Psoas muscle (tissue), 8 donors: ENCODE results near the gene FAM236A. TPM values are rescaled to one million over a fixed set of nuclear protein-coding genes. Genes with fewer than 3 reads are reported as not detected.
A peak's percentile ranks its signal among the peaks of the same experiment; 100 is the strongest.
"Not testable (repeated sequence)": the region's sequence is repeated elsewhere in the genome, so short reads cannot be mapped to it uniquely, and the experiment has no call there.

Source experiments
- ATAC-seq, 4 donors: fragments of 200-7000 bp; cut with Tn5 transposase; one replicate each; pipeline ENCODE4 v1.9.1; 2020; ENCODE audit warnings: moderate library complexity in 3 of 4, mild to moderate bottlenecking in 2 of 4
- DNase-seq, 2 donors: peaks; one replicate each; pipeline ENCODE4 v3.0.0-alpha.2; 2020
- H3K27ac ChIP-seq: fragments of 200-600 bp; one replicate; pipeline ENCODE4 v1.8.0; 2022
- H3K27me3 ChIP-seq, 3 donors: fragments of 200-600 bp in 1 of 3; one replicate each; pipeline versions ENCODE4 v1.6.1 to v1.8.0; 2013 to 2022; ENCODE audit warnings: low read length in 2 of 3, mild to moderate bottlenecking in 2 of 3, moderate library complexity in 1 of 3; ENCODE audit not compliant: insufficient read depth in 3 of 3
- H3K36me3 ChIP-seq, 2 donors: fragments of 200-600 bp in 1 of 2; one replicate each; pipeline versions ENCODE4 v1.6.1 to v1.8.0; 2013 to 2022; ENCODE audit warnings: low read depth in 1 of 2, mild to moderate bottlenecking in 1 of 2, moderate library complexity in 1 of 2; ENCODE audit not compliant: insufficient read depth in 1 of 2
- H3K4me1 ChIP-seq: fragments of 200-600 bp; one replicate; pipeline ENCODE4 v1.8.0; 2022
- H3K4me3 ChIP-seq: fragments of 200-600 bp; one replicate; pipeline ENCODE4 v1.8.0; 2022; ENCODE audit warnings: mild to moderate bottlenecking
- H3K9me3 ChIP-seq: fragments of 200-600 bp; one replicate; pipeline ENCODE4 v1.8.0; 2022
- WGBS, 3 donors: extraction: QIAGEN DNeasy Blood & Tissue Kit; methylation state at CpG; one replicate each; pipeline versions ENCODE4 v1.1.6 to v1.1.7; 2013; 5-methylcytosine and 5-hydroxymethylcytosine counted together
- intact Hi-C, 2 donors: fragments of 100-400 bp; cut with DNase I; formaldehyde crosslinking; loops; one replicate each; pipeline versions ENCODE4 v1.11.0 to v1.14.2; 2022
- polyA plus RNA-seq, 3 donors: library from polyadenylated mRNA; stranded (reverse); fragments of 200-250 nt; gene quantifications; one replicate each; pipeline ENCODE4 v1.2.3, GENCODE V29; 2013
- total RNA-seq, 4 donors: library from RNA; stranded (reverse); fragmentation: NEBNext Ultra II Directional in 2 of 4; extraction: Animal tissue kit (Norgen Biotek cat#: 25700) in 2 of 4; gene quantifications; one replicate each; pipeline versions ENCODE4 v1.2.1 to v1.2.4, GENCODE V29; 2021 to 2023
- donor health status: healthy with polysubstance abuse.
- donor health status: DM: no; HTN: no; CAD: no; lungs with moderate emphysema.
- donor health status: Bipolar disorder and iron deficiency.
- donor health status: healthy.
- donor health status: DM: yes; HTN: yes; CAD: no.
- donor health status: DM: no; HTN: no; CAD: no.
- donor health status: DM: no; HTN: no; CAD: no.
- donor health status: DM: yes; HTN: yes; CAD: no.

FAM236A gene
- total and polyA plus RNA-seq, 7 donors: not detected

DNA sequence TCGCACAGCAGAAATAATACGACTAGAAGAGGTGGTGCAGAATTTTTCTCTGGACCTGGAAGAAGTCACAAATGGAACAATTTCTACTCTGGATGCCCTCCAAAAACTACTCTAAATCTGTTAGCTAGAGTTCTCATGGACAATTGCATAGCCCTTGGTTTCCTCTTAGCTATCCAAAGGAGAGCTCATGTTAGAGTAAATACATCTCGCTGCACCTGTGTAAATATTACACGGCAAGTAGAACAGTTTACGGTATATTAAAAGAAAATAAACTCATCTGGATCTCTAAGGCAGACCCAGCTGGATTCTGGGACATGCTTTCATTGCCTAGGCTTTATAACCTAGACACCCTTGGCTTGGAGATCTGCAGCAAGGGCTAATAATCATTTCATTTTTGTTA is 33.9 kb downstream of the FAM236A start:
- no CpG with 5 or more reads among the region's 5 CpGs for WGBS, 3 donors
- intact Hi-C loops, ATAC-seq, H3K4me3 ChIP-seq, H3K27me3 ChIP-seq, DNase-seq, H3K9me3 ChIP-seq, H3K4me1 ChIP-seq, H3K27ac ChIP-seq, H3K36me3 ChIP-seq: not testable (repeated sequence)

GRCh38 chrX:72974885-72975284 is 36.9 kb downstream of the FAM236A start:
- H3K27me3 ChIP-seq, DNase-seq, intact Hi-C loops, H3K9me3 ChIP-seq, H3K4me3 ChIP-seq, H3K4me1 ChIP-seq, H3K36me3 ChIP-seq, H3K27ac ChIP-seq: not testable (repeated sequence)
- ATAC-seq: peak in 2 of 4 donors; percentile 44 to 78
- WGBS, 3 donors: no CpG with 5 or more reads among the region's 7 CpGs

DNA sequence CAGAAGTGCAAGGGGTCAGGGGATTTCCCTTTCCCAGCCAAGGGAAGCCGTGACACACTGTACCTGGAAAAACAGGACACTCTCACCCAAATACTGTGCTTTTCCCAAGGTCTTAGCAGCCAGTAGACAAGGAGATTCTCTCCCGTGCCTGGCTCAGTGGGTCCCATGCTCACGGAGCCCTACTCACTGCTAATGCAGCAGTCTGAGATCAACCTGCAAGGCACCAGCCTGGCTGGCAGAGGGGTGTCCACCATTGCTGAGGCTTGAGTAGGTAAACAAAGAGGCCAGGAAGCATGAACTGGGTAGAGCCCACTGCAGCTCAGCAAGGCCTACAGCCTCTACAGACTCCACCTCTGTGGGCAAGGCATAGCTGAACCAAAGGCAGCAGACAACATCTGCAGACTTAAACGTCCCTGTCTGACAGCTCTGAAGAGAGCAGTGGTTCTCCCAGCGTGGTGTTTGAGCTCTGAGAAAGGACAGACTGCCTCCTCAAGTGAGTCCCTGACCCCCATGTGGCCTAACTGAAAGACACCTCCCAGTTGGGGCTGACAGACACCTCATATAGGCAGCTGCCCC is 43.0 kb downstream of the FAM236A start:
- H3K4me3 ChIP-seq, H3K4me1 ChIP-seq, intact Hi-C loops, H3K9me3 ChIP-seq, ATAC-seq, H3K27me3 ChIP-seq, H3K27ac ChIP-seq, DNase-seq, H3K36me3 ChIP-seq: not testable (repeated sequence)
- 37 to 68% (median 67%) methylated on average over 4 to 5 of the region's 5 CpGs for WGBS, 3 donors

Other genes starting within 250 kb of the FAM236A start
- gene PHKA1, start 223.9 kb upstream of the FAM236A start, total RNA-seq: 10 to 100 TPM; 39.4 to 84.8 (median 55.1) TPM
- gene PHKA1, start 223.9 kb upstream of the FAM236A start, polyA plus RNA-seq: 100 to 1,000 TPM in 1 of 3 donors, 10 to 100 TPM in 2; 14.7 to 112 (median 47.8) TPM
- not detected for gene DMRTC1B, start 161.3 kb upstream of the FAM236A start, total RNA-seq
- not detected for gene DMRTC1B, start 161.3 kb upstream of the FAM236A start, polyA plus RNA-seq
- gene FAM236B, start 155.5 kb upstream of the FAM236A start, total RNA-seq: not detected
- not detected for gene FAM236B, start 155.5 kb upstream of the FAM236A start, polyA plus RNA-seq
- not detected for gene FAM236D, start 130.0 kb upstream of the FAM236A start, total RNA-seq
- not detected for gene FAM236D, start 130.0 kb upstream of the FAM236A start, polyA plus RNA-seq
- gene FAM236C, start 25.6 kb upstream of the FAM236A start, total RNA-seq: not detected
- not detected for gene FAM236C, start 25.6 kb upstream of the FAM236A start, polyA plus RNA-seq
- gene DMRTC1, start 5.6 kb downstream of the FAM236A start, total RNA-seq: not detected
- gene DMRTC1, start 5.6 kb downstream of the FAM236A start, polyA plus RNA-seq: not detected
- gene PABPC1L2B, start 64.7 kb downstream of the FAM236A start, total RNA-seq: not detected
- gene PABPC1L2B, start 64.7 kb downstream of the FAM236A start, polyA plus RNA-seq: not detected
- not detected for gene PABPC1L2A, start 141.3 kb downstream of the FAM236A start, total RNA-seq
- gene PABPC1L2A, start 141.3 kb downstream of the FAM236A start, polyA plus RNA-seq: not detected